Sciatic nerve (tissue), 2 donors: ENCODE measurements around the gene SAMD1. TPM values are rescaled to one million over a fixed set of nuclear protein-coding genes. Genes with fewer than 3 reads are reported as not detected.
A peak's percentile ranks its signal among the peaks of the same experiment; 100 is the strongest.

Experiments used
- ATAC-seq: fragments of 200-7000 bp; cut with Tn5 transposase; one replicate; pipeline ENCODE4 v1.9.1; 2020; ENCODE audit warnings: mild to moderate bottlenecking, moderate library complexity
- DNase-seq: peaks from one replicate; pipeline ENCODE4 v3.0.0-alpha.2; 2020; ENCODE audit warnings: low spot score
- intact Hi-C: fragments of 100-400 bp; cut with DNase I; formaldehyde crosslinking; loops from one replicate; pipeline ENCODE4 v1.14.2; 2022
- total RNA-seq: library from RNA; stranded (reverse); fragmentation: NEBNext Ultra II Directional; extraction: Animal tissue kit (Norgen Biotek cat#: 25700); gene quantifications from one replicate; pipeline ENCODE4 v1.2.1, GENCODE V29; 2021
- donor health status: DM: no; HTN: no; CAD: no.
- donor health status: DM: no; HTN: no; CAD: no.

SAMD1 gene
- total RNA-seq, 1 donor from 2014 or later: 22.2 TPM

- intact Hi-C loops: no loop called here
- DNase-seq (no peak), ATAC-seq (no peak)
Observed at GRCh38 chr19:14114854-14115253, 24.3 kb upstream of the SAMD1 start.

DNA sequence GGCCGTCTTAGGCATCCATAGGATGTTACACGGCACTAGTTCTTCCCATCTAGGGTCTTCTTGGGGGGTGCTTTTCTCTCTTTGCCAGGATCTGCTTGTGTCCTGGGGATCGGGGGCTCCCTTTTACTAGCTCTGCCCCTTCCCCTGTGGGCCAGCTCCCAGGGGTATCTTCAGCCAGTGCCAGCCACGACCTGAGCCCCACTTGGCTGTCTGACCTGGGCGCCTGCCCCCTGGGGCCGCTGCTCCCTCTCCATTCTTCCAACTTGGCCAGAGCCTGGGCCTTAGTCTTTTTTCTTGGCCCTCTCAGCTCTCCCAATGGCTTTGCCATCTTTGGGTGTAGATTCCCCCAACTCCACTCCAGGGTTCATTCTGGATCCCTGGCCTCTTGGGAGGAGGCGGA is 23.9 kb upstream of the SAMD1 start:
- ATAC-seq: no peak
- DNase-seq: no peak
- intact Hi-C loops: no loop called here

GRCh38 chr19:14113762-14114414 is 23.3 kb upstream of the SAMD1 start:
- DNase-seq (peak; percentile 75), ATAC-seq (no peak)
- intact Hi-C loops: no loop called here

DNA sequence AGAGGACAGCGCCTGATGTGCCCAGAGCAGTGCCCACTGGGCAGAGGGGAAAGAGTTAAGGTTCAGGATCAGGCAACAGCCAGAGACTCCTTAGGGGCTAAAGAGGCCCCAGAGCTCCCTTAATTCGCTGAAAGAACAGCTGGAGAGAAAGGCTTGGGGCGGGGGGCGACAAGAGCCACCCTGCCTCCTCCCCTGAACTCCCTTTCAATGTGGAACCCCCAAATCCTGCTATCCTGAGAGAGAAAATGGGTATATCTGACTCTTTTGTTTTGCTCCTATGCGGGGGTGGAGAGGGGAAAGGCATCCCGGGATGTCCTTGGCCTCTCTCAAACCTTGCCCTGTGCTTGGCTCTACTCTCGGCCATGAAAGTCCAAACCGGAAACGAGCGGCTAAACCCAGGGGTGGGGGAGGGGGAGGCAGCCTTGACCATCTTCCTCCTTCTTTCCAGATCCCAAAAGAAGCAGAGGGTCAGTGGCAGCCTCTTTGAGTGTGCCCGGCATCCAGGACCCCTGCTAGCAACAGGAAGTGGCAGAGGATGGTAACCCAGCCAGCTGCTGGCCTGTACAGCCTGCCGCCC is 22.3 kb upstream of the SAMD1 start:
- DNase-seq: no peak
- peak; percentile 50 for ATAC-seq
- intact Hi-C loops: no loop called here

- intact Hi-C loops: no loop called here
- ATAC-seq (peak; percentile 41), DNase-seq (no peak)
Observed at GRCh38 chr19:14112051-14112808, 21.7 kb upstream of the SAMD1 start.

DNA sequence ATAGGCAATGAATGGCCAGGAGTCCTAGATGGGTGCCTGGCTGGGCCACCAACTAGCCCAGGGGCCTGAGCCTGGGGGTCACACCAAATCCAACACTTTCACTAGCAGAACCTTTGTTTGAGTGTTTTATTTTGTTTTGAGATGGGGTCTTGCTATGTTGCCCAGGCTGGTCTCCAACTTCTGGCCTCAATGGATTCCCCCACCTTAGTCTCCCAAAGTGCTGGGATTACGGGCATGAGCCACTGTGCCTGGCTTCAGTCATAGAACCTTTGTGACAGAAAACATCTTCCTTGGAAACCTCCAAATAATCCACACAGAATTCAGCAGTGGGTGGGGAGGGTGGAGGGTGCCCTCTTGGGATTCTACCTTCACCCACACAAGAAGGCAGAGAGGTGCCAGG is 20.9 kb upstream of the SAMD1 start:
- DNase-seq (no peak), ATAC-seq (no peak)
- intact Hi-C loops: no loop called here

GRCh38 chr19:14110650-14111049 is 20.1 kb upstream of the SAMD1 start:
- DNase-seq (no peak), ATAC-seq (no peak)
- intact Hi-C loops: no loop called here

DNA sequence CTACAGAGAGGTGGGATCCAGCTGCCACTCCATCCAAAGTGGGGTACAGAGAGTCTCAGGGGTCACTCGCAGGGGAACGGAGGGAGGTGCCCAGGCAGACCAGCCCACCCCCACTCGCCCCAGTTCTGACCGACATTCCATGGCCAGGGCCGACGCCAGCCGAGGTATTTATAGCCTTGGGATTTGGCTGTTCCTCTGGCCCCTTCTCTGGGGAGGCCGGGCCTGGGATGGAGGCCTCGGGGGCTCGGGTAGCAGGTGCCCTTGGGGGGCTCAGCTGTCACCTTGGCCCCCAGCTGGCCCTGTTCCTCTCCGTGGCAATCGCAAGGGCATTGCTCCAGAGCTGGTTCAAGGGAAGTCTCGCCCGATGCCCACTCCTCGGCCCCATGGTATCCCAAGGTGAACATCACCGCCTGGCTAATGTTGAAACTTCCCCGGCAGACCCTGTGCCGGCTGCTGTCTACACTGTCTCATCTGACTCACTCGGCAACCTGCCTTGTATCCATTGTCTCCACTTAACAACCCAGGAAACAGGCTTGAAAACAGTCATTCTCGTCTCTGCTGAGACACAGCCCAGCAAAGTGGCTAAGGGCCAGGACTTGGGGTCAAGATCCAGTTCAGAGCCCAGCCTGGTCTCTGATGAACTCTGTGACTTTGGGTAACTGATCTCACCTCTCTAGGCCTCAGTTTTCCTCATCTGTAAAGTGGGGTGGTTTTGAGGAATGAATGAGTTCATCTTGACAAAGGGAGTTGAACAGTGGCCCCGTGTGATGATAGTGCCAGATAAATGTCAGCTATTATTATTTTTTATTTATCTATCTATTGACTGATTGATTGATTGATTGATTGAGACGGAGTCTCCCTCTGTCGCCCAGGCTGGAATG is 17.3 kb upstream of the SAMD1 start:
- DNase-seq (no peak), ATAC-seq (no peak)
- intact Hi-C loops: no loop called here

GRCh38 chr19:14106840-14107239 is 16.3 kb upstream of the SAMD1 start:
- intact Hi-C loops: no loop called here
- ATAC-seq (no peak), DNase-seq (no peak)

- ATAC-seq (no peak), DNase-seq (no peak)
- intact Hi-C loops: no loop called here
Observed at GRCh38 chr19:14105680-14106079, 15.1 kb upstream of the SAMD1 start.

GRCh38 chr19:14103310-14103709 is 12.8 kb upstream of the SAMD1 start:
- no peak for ATAC-seq
- intact Hi-C loops: no loop called here

DNA sequence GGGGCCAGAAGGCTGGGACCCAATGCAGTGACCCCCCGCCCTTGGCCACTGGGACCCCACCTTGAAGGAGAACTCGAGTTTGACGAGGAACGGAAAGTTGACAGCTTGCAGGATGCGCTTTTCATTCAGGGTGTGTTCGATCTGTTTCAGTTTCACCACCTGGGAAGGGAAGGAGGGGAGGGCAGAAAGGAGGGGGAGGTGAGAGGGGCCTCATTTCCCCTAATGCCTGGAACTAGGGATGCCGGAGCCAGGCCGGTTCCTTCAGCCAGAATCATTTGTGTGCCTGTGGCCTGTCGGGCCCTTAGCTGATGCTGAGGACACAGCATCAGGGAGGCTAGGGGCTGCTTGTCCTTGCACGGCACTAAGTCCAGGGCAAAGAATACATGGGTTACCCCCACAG is 12.2 kb upstream of the SAMD1 start:
- DNase-seq: no peak
- no peak for ATAC-seq
- intact Hi-C loops: no loop called here

More at GRCh38 chr19:14103310-14103709, 12.8 kb upstream of the SAMD1 start:
- no peak for DNase-seq

GRCh38 chr19:14102102-14102696 is 11.6 kb upstream of the SAMD1 start:
- intact Hi-C loops: no loop called here
- ATAC-seq: no peak
- DNase-seq: no peak

DNA sequence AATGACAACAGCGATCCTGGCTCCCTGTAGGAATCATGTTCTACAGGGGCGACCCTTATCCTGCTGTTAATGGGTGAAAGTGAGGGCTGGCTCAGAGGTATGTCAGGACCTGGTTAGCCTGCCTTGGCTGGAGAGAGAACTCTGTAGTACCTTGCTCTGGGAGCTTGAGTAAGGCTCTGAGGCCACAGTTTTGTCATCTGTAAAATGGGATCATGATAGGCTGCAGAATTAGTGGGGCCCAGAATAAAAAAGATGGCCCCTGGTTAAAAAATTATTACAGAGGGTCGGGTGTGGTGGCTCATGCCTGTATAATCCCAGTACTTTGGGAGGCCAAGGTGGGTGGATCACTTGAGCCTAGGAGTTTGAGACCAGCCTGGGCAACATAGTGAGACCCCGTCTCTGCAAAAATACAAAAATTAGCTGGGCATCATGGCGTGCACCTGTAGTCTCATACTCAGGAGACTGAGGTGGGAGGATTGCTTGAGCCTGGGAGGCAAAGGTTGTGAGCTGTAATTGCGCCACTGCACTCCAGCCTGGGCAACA is 10.5 kb upstream of the SAMD1 start:
- DNase-seq (no peak), ATAC-seq (no peak)
- intact Hi-C loops: no loop called here

- intact Hi-C loops: no loop called here
- no peak for ATAC-seq
- no peak for DNase-seq
Observed at GRCh38 chr19:14097532-14098151, 7.1 kb upstream of the SAMD1 start.

- DNase-seq: no peak
- no peak for ATAC-seq
- intact Hi-C loops: no loop called here
Observed at GRCh38 chr19:14096272-14096992, 5.9 kb upstream of the SAMD1 start.

DNA sequence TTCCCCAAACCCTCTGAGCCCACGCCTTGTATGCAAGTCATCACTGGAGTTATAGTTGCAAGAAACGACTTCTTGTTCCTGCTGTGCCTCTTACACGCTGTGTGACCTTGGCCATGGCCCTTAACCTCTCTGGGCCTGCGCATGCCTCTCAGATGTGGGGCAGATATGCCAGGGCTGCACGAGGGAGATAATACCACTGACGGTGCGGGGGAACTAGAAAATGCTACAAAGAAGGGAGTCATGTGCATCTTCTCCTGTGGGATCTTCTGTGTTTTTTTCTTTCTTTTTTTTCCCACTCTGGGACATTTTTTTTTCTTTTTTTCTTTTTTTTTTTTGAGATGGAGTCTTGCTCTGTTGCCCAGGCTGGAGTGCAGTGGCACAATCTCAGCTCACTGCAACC is 4.3 kb upstream of the SAMD1 start:
- intact Hi-C loops: no loop called here
- no peak for ATAC-seq
- no peak for DNase-seq
